Femur (tissue), 1 donor: ENCODE data around the gene NOX3.
"Not testable (repeated sequence)": the region's sequence is repeated elsewhere in the genome, so short reads cannot be mapped to it uniquely, and the experiment has no call there.

Experiments
- DNase-seq: peaks from one replicate; pipeline ENCODE4 v3.0.0-alpha.2; 2017

NOX3 gene

GRCh38 chr6:155362968-155363632 is 92.5 kb downstream of the NOX3 start:
- DNase-seq = not testable (repeated sequence)

GRCh38 chr6:155354167-155354566 is 101.5 kb downstream of the NOX3 start:
- DNase-seq = no peak

- DNase-seq = no peak
These were observed 102.8 kb downstream of the NOX3 start for GRCh38 chr6:155352811-155353210.

- no peak for DNase-seq
These were observed 103.6 kb downstream of the NOX3 start for GRCh38 chr6:155352130-155352420.

GRCh38 chr6:155351273-155352129 is 104.1 kb downstream of the NOX3 start:
- DNase-seq = no peak

- no peak for DNase-seq
These were observed 105.7 kb downstream of the NOX3 start for GRCh38 chr6:155349956-155350355.

GRCh38 chr6:155349129-155349528 is 106.5 kb downstream of the NOX3 start:
- no peak for DNase-seq

GRCh38 chr6:155347800-155348199 is 107.8 kb downstream of the NOX3 start:
- DNase-seq = no peak

GRCh38 chr6:155346957-155347356 is 108.7 kb downstream of the NOX3 start:
- DNase-seq = no peak
